Inflammatory macrophage treated with lipopolysaccharide for 4 hours (primary cell): ENCODE measurements around the gene ABHD8.

Experiments
- DNase-seq: peaks from one replicate; pipeline ENCODE4 v3.0.0-alpha.2; 2020

Gene ABHD8

DNA sequence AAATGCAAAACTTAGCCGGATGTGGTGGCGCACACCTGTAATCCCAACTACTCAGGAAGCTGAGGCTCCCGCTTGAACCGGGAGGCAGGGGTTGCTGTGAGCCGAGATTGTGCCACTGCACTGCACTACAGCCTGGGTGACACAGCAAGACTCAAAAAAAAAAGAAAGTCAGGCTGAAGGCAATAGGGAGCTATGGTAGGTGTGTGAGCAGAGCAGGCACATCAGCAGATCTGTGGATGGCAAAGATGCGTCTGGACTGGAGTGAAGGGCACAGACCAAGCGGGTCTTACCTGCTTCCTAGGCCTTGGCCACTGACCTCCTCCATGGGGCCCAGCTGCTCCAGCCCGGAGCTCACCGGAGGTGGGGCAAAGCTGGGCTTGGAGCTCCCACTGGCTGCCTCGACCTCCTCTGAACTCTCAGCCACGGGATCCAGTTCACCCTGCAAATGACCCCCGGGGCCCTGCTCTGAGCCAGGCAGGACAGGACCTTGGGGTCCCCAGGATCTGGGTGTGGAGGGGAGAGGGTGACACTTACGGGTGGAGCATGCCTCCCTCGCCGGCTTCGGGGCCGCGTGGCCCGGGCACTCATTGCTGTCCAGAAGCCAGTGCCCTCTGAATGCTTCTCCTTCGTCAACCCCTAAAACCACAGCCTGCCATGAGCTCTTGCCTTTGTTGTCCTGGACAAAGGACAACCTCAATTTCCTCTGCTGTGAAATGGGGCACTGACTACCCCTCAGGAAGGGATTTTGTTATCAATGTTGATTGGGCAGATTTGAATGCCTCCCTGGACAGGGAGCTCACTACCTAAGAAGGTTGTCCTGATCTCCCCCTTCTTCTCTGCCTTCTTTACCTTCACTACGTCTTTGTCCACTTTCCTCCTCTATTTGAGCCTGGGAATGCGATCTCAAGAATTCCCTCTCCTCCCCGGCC lies 39.2 kb downstream of the ABHD8 start:
- DNase-seq: no peak

DNA sequence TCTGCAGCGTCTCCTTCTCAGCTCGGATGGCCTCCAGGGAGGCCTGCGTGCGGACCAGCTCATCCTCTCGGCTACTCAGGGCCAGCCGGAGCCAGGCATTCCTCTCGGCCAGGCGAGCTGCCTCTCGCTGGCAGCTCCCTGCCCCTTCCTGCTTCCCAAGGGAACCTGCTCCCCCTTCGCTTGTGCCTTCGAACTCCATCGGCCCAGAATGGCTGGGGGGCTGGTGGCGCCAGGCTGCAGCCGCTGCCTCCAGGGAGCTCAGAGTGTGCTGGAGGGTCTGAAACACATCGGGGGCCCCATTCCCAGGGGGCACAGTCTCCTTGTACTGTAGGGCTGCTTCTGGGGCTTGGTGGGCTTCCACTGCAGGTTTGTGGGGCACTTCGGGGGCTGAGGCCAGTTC lies 40.7 kb downstream of the ABHD8 start:
- DNase-seq: no peak

DNA sequence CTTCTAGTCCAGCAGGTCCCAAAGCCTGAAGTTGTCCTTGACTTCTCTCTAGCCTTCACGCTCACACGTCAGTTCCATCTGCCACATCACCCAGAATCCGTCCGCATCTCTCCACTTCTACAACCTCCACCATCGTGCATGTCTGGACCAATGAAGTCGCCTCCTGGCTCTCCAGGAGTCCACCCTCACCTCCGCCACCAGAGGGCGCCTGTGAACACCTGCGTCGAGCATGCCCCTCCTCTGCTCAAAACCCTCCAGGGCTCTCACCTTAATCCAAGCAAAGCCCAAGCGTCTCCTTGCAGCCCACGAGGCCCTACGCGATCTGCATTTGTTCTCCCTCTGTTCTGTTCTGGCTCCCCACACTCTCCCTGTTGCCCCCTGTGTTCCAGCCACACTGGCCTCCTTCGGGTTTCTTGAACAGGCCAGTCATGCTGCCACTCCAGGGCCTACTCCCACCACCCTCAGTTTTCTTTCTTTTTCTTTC lies 42.3 kb downstream of the ABHD8 start:
- DNase-seq: peak; percentile 80

DNA sequence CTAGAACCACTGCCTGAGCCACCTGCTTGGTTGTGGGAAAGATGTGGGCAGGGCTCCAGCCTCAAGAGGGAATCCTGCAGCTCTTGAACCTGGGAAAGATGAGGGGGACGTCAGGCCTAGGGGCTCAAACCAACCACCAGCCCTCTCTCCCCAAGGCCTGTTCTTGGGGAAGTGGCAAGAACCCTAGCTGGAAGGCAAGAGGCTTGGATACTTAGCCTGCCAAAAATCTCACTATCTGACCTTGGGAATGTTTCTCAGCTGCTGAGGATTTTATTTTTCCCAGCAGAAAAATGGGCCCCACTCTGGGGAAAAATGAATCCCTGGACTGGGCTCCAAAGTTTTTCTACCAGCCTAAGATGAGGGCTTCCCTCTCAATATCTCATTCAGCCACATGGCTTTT lies 43.3 kb downstream of the ABHD8 start:
- DNase-seq: no peak

DNA sequence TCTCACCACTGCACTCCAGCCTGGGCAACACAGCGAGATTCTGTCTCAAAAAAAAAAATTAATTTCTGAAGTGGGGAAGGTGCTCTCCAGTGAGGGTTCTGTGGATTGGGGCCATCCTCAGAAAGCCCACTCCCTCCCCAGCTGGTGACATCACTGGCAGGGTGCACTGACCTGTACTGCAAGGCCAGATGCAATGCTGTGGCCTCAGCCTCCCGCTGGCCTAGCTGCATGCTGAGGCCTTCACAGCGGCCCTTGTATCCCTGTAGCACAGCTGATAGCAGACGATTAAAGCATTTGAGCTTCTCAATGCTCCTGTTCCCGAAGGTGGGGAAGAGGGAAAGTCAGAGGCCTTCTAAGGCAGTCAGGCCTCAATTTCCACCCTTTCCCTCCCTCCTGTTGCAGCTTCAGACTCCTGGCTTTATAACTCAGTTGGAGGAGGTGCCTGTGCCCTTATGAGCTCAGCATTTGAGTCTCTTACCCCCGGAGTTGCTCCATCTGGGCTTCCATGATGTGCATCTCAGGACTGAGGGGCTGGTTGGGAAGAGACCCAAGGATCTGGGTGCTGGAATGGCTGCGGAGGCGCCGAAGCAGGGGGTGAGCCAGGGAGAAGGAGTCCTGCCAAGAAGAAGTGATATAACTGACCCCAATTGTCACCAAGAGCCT lies 44.0 kb downstream of the ABHD8 start:
- DNase-seq: no peak

DNA sequence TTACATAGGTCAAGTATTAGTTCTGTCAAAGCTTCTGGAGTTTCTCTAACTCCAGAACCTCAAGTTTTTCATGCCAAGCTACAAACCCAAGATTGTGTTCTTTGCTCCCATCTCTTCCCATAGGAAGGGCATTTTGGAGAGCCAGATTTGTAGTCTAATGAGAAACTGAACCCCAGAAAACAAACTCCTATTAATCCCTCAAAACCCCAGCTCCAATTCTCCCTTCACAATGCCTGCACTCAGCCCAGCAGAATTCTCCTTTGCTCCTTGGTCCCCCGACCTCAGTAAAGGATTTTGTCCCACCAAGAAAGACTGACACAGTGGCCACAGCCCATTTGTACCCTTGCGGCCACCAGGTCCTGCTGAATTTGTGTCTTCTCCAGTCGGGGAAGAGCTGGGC lies 47.1 kb downstream of the ABHD8 start:
- DNase-seq: no peak

DNA sequence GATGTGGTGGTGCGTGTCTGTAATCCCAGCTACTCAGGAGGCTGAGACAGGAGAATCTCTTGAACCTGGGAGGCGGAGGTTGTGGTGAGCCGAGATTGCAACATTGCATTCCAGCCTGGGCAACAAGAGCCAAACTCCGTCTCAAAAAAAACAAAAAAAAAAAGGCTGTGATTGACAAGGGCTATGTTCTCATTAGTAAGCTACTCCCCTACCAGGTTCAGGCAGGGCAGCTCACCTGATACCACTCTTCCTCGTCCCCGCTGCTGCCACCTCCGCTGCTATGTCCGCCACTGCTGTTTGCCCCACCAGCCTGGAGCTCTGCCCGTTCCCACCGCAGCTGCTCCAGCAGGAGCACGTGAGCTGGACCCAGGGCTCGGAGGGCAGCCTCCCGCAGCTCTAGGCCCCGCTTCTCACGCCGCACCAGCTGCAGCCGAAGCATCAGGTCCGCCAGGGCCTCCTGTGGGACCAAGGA lies 48.0 kb downstream of the ABHD8 start:
- no peak for DNase-seq

DNA sequence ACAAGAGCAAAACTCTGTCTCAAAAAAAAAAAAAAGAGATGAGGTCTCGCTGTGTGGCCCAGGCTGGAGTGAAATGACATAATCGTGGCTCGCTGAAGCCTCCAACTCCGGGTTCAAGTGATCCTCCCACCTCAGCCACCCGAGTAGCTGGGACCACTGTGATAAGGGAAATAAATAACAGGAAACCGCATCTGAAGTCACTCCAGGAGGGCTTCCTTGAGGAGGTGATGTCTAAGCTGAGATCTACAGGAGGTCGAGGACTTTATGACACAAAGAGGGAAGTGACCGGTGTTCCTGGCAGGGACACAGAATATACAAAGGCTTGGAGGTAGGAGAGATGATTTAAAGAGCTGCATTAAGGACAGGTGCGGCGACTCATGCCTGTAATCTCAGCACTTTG lies 48.6 kb downstream of the ABHD8 start:
- DNase-seq: no peak

DNA sequence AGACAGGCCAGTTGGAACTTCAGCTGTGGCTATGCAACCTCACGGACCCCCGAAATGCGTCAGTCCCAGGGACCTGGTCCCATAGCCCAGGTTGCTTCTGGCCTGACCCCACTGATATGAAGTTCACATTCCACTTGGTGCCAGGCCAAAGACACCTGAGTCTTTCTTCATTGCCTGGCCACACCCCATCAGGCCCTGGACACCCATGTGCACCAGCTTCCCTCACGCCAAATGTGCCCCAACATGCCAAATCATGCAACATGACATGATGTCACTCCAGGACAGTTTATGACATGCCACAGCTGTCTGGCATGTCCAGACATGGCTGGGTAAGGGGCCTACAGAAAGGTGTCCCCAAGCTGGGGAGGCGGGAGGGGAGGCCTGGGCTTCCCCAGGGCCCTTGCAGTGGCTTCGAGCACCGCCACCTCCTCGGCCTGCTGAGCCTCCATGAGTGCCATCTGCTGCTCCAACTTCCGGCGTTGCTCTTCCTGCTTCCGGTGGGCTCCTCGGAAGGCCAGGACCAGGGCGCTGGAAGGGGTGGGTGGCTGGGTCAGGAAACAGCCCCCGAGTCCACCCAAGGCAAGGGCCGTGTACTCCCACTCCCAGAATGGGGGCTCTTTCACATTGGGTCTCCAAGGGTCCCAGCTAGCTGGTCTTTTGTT lies 53.2 kb downstream of the ABHD8 start:
- DNase-seq: no peak

DNA sequence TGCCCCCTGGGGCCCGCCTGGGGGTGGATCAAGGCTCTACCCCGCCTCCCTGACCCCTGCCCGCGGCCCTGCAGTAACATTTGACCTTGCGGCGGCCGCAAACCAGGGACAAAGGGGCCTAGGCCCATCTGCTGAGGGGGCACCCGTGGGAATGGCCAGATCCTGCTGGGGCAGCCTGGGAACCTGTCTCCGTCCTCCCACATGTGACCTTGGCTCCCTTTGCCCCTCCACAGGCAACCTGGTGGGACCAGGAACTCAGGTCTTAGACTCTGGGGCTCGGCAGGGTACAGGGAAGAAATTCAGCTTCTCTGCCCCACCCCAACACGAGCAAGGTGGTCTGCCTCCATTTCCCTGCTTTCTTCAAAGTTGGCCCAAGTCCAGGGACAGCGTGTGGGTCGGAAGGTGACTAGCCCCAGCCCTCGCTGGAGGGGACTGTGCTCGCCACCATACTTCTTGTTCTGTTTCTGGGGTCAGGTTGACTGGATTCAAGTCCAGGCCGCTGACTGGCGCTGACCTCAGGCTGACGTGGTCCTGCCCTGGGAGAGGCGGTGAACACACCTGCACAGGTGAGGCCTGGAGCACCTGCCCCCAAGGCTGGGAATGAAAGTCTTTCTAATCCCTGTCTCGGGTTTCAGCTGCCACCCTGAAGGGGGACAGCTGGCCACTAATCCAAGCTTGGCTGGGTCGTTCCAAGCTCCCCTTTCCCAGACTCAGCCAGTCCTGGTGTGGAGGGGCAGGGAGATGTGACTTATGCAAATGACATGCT lies 55.0 kb downstream of the ABHD8 start:
- no peak for DNase-seq

DNA sequence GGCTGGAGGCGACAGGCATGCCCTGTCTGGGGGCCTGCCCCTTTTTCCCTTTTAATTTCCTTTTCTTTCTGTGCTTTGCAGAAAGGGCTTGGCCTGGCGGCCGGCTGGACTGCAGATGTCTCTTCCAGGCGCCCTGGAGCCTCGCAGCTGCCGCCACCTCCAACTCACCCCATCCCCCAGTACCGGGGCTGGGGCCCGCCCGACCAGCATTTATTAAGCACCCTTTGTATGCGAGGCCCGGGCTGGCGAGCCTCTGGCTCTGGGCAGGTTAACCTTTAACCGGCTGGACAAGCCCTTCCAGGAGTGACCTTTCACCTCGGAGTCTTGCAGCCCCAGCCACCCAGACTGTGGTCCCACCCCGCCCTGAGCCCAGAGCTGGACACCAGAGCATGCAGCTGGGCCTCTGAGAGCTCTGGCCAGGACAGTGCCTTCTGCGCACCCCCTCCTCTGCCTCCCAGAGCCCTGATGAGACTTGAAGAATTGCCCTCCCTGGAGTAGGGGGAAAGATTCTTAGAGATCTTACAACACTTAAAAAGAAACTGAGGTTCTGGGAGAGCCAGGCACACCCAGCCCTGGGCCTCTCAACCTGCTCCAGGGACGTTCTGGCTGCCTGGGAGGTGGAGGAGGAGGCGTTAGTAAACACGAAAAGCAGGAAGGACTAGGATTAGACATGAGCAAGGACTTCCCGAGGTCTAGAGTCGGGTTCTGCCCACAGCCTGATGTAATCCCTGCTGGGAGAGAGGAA lies 56.4 kb downstream of the ABHD8 start:
- DNase-seq: peak; percentile 64

DNA sequence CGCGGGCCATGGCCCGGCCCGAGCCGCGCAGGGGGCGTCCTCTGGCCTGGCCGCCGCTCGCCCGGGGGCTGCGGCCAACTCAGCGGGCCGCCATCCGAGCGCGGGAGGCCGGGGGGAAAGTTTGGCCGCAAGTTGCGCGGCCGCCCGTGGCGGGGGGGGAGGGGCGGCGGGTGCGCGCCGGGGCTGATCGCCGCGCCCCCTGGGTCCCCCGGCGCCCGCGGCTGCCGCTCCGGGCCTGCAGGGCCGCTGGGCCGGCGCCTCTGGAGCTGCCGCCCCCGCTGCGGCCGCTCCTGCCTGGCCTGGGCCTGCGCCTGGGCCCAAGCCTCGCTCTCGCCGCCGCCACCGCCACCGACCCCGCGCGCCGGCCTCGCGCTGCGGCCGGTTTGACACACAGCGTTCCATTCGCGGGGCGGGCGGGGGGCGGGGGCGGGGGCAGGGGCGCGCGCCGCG lies 57.7 kb downstream of the ABHD8 start, which contains the start of gene NR2F6:
NR2F6 (minus strand) TSS at position 385 of the 450 bp plus-strand sequence. CDS start 699 bp downstream, outside the sequence.
- DNase-seq: no peak

DNA sequence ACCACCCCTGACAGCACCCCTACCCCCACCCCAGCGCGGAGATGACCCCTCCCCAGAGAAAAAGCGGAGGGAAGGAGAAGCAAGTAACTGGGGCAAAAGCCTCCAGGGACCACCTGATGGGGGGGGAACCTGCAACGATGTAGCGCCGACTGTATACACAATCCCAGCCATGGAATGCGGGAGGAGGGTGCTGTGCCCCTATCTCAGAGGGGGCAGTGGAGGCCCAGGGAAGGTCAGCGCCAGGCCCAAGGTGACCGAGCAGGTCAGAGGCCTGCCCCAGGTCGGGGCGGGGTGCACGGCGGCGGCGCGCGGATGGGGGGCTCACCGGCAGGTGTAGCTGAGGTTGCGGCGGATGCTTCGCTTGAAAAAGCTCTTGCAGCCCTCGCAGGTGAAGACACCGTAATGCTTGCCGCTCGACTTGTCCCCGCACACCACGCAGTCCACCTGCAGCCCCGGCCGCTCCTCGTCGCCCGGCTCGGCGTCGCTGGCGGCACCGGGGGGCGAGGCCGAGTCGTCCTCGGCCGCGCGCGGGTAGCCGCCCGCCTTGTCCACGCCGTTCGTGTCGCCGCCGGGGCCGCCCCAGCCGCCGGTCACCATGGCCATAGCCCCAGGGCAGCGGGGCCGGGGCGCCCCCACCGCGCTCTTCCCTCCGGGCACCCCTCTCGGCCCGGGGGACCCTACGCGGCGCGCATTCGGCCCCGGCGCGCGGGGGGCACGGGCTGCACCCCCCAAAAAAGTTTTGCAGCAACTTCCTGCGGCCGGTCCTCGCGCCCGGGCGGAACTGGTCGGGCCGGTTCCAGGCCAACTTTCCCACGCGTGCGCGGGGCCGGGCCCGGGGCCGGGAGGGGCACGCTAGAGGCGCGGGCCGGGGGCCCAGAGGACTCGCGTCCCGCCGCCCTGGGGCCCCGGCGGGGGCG lies 58.3 kb downstream of the ABHD8 start:
- no peak for DNase-seq

DNA sequence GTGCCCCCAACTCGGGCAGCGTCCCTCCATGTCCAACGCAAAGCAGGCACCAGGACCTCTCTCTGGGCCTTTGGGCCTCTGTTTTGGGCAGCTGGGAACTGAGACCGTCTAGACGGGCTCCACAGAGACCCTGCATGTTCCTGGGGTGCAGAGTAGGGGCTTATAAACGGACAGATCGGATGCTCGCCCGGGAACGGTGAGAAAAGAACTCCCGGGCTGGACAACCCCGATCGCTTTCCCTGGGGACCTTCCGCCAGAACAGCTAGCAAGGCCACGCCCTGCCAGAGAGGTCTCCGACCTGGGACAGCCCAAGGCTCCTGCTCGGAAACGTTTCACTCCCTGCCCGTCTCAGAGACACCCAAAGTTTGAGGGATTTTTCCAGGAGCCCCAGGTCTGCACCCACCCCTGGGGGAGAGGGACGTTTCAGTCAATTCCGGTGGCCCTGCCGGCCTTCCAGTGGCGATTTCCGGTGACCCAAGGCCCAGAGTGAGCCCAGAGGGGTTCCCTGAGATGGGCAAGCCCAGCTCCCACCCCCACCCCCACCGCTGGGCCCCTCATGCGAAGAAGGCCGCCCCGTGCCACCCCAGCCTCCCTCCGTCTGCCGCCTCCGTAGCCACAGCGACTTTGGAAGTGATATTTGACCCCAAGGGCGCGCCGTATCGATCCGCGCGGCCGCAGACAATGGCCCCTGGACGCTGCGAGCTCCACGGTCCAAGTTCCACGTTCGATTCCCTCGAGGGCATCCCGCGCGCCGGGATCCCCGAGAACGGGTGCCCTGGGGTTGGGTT lies 59.2 kb downstream of the ABHD8 start:
- no peak for DNase-seq

DNA sequence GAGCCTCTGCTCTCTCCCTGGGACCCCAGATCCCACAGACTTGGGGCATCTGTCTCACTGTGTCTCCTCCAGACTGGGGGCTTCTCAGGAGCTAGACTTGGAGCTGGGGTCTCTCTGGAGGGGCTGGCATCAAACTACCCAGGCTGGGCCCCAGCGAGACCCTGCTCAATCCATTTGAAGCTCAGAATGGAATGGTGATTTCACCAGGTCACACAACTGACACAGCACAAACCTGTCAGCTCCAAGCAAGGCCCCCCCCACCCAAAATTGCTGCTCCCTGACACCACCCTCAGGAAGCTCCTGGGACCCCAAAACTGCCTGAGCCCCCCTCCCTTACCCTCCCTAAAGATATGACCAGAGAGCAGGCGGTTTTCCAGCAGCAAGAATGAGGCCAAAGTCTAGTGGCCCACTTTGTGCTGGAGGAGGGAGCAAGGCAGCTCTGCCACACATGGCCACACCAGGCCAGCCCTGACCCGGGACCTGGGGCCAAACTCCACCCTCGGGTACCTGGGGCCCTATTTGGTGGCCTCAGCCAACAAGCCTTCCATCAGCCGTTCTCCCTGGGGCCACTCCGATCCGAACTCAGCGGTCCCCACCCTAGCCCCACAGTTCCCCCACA lies 59.9 kb downstream of the ABHD8 start:
- DNase-seq: no peak

DNA sequence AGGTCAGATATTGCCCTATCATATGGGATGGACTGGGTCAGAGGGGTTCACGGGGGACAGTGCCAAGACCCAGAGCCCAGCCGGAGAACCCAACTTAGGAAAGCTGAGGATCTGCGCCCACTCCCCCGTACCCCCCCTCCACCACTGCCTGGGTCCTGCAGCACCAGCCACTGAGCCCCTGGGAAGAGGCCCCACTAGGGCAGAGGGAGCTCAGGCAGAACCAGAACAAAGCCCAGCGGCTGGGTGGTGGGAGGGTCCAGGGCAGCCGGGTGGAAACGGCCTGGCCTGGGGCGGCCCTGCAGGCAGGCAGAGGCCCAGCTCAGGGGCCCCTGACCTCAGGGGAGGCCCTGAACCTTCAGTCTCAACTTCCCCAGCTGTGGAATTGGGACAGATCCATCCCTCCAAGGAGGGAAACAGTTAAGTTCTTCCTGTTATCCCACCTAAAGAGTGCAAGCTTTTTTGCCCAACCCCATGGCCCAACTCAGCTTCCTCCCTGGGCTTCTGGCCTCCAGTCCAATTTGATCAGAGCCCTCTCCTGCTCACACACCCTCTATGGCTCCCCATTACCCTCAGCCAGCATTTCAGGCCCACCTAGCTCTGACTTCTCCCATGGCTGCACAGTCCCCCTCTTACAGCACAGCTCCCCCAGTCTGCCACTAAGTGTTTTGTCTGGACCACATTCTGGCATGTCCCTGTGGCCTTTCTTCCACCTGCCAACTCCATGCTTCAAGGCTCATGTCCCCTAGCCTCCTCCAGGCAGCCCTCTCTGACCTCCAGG lies 60.6 kb downstream of the ABHD8 start:
- no peak for DNase-seq
